Breast epithelium (tissue), 4 donors: Measurements from ENCODE around the gene RAC2. TPM values are rescaled to one million over a fixed set of nuclear protein-coding genes. Genes with fewer than 3 reads are reported as not detected.

Experiments used
- DNase-seq, 2 donors: peaks; one replicate each; pipeline ENCODE4 v3.0.0-alpha.2; 2019; ENCODE audit warnings: low spot score in 2 of 2
- H3K27ac ChIP-seq, 2 donors: fragments of 200-600 bp; sonication (generic) in 1 of 2; one replicate each; pipeline ENCODE4 v1.5.1; 2016 to 2019; ENCODE audit warnings: mild to moderate bottlenecking in 1 of 2
- H3K27me3 ChIP-seq, 2 donors: fragments of 200-600 bp; sonication (generic) in 1 of 2; one replicate each; pipeline versions ENCODE4 v1.5.1 to v1.6.0; 2017 to 2019; ENCODE audit warnings: control low read depth in 1 of 2, mild to moderate bottlenecking in 1 of 2
- H3K36me3 ChIP-seq: fragments of 200-600 bp; one replicate; pipeline ENCODE4 v1.5.1; 2019
- H3K4me1 ChIP-seq, 2 donors: fragments of 200-600 bp; sonication (generic); one replicate each; pipeline ENCODE4 v1.5.1; 2016 to 2019; ENCODE audit warnings: control low read depth in 1 of 2
- H3K4me3 ChIP-seq, 3 donors: fragments of 200-600 bp; sonication (generic); 1 replicate in 2 of 3; 2 replicates in 1 of 3; pipeline ENCODE4 v1.5.1; 2016 to 2019; ENCODE audit warnings: mild to moderate bottlenecking in 3 of 3, moderate library complexity in 2 of 3
- H3K9me3 ChIP-seq, 2 donors: fragments of 200-600 bp; sonication (generic) in 1 of 2; one replicate each; pipeline ENCODE4 v1.5.1; 2016 to 2019; ENCODE audit warnings: control low read depth in 1 of 2
- POLR2A ChIP-seq: fragments of 450-650 bp; IDR thresholded peaks from one replicate; pipeline ENCODE4 v1.6.1; 2016; ENCODE audit warnings: antibody characterized with exemption, mild to moderate bottlenecking, moderate library complexity
- POLR2AphosphoS5 ChIP-seq, 3 donors: sonication (generic); formaldehyde crosslinking; IDR thresholded peaks; one replicate each; pipeline ENCODE4 v1.6.1; 2017; ENCODE audit warnings: antibody characterized with exemption in 3 of 3
- intact Hi-C: fragments of 100-400 bp; cut with DNase I; formaldehyde crosslinking; loops from one replicate; pipeline ENCODE4 v1.15.1; 2023; ENCODE audit warnings: low total_unique reads
- total RNA-seq, 3 donors: library from RNA; depleted of rRNA; stranded (reverse); fragments of >200 nt; gene quantifications; one replicate each; pipeline ENCODE4 v1.1.0, GENCODE V29; 2016
- TF ChIP-seq, protein P1 (sequence below), 3 donors: fragments of 450-650 bp; IDR thresholded peaks; one replicate each; pipeline ENCODE4 v1.5.1; 2016 to 2017; ENCODE audit warnings: antibody characterized with exemption in 3 of 3, mild to moderate bottlenecking in 3 of 3, moderate library complexity in 3 of 3

RAC2 gene
- total RNA-seq, 3 donors from 2014 or later = 10.5 to 12.0 (median 11.5) TPM

- intact Hi-C loops = no loop called here
- no peak overlapping the region for H3K4me3 ChIP-seq
- no peaks in the 10 kb centered on the region for H3K36me3 ChIP-seq
- no peaks in the 10 kb centered on the region for H3K9me3 ChIP-seq
- no peak for DNase-seq
- H3K4me1 ChIP-seq = no peaks in the 10 kb centered on the region
- H3K27ac ChIP-seq = no peak overlapping the region
- no peaks in the 10 kb centered on the region for H3K27me3 ChIP-seq
- no peak for TF ChIP-seq POLR2AphosphoS5 (IDR thresholded peaks at IDR 0.05)
- no peak for TF ChIP-seq POLR2A
- TF ChIP-seq, protein P1, sequence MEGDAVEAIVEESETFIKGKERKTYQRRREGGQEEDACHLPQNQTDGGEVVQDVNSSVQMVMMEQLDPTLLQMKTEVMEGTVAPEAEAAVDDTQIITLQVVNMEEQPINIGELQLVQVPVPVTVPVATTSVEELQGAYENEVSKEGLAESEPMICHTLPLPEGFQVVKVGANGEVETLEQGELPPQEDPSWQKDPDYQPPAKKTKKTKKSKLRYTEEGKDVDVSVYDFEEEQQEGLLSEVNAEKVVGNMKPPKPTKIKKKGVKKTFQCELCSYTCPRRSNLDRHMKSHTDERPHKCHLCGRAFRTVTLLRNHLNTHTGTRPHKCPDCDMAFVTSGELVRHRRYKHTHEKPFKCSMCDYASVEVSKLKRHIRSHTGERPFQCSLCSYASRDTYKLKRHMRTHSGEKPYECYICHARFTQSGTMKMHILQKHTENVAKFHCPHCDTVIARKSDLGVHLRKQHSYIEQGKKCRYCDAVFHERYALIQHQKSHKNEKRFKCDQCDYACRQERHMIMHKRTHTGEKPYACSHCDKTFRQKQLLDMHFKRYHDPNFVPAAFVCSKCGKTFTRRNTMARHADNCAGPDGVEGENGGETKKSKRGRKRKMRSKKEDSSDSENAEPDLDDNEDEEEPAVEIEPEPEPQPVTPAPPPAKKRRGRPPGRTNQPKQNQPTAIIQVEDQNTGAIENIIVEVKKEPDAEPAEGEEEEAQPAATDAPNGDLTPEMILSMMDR (IDR thresholded peaks at IDR 0.05) = no peak
Observed at GRCh38 chr22:37211866-37212173, 32.2 kb downstream of the RAC2 start.

GRCh38 chr22:37211075-37211865, 32.8 kb downstream of the RAC2 start:
- TF ChIP-seq POLR2A = no peak
- TF ChIP-seq, protein P1 (IDR thresholded peaks at IDR 0.05) = no peak
- TF ChIP-seq POLR2AphosphoS5 (IDR thresholded peaks at IDR 0.05) = no peak
- Histone ChIP-seq H3K4me3 (no peak overlapping the region), H3K9me3 (no peaks in the 10 kb centered on the region), H3K36me3 (no peaks in the 10 kb centered on the region), H3K27ac (no peak overlapping the region), H3K4me1 (no peaks in the 10 kb centered on the region), H3K27me3 (no peaks in the 10 kb centered on the region)
- intact Hi-C loops = no loop called here
- no peak for DNase-seq

- no peaks in the 10 kb centered on the region for H3K36me3 ChIP-seq
- H3K4me3 ChIP-seq = no peak overlapping the region
- no peak for DNase-seq
- H3K4me1 ChIP-seq = no peaks in the 10 kb centered on the region
- no peak overlapping the region for H3K27ac ChIP-seq
- H3K9me3 ChIP-seq = no peaks in the 10 kb centered on the region
- TF ChIP-seq POLR2A (no peak), POLR2AphosphoS5 (IDR thresholded peaks at IDR 0.05) (no peak)
- TF ChIP-seq, protein P1 (IDR thresholded peaks at IDR 0.05) = no peak
- intact Hi-C loops = no loop called here
- no peaks in the 10 kb centered on the region for H3K27me3 ChIP-seq
Observed at GRCh38 chr22:37210041-37210803, 33.8 kb downstream of the RAC2 start.

- intact Hi-C loops = no loop called here
- Histone ChIP-seq H3K4me3 (no peak overlapping the region), H3K27me3 (no peaks in the 10 kb centered on the region), H3K27ac (no peak overlapping the region), H3K36me3 (no peaks in the 10 kb centered on the region), H3K4me1 (no peaks in the 10 kb centered on the region), H3K9me3 (no peaks in the 10 kb centered on the region)
- no peak for DNase-seq
- TF ChIP-seq, protein P1 (IDR thresholded peaks at IDR 0.05) = no peak
- TF ChIP-seq POLR2A (no peak), POLR2AphosphoS5 (IDR thresholded peaks at IDR 0.05) (no peak)
Observed at GRCh38 chr22:37209140-37209845, 34.8 kb downstream of the RAC2 start.
